Stomach (tissue), 4 donors: ENCODE data around the gene CACUL1.

Experiments
- POLR2A ChIP-seq, 4 donors: fragments of 450-650 bp; IDR thresholded peaks; one replicate each; pipeline ENCODE4 v1.6.1; 2016; ENCODE audit warnings: antibody characterized with exemption in 4 of 4, control low read depth in 2 of 4, mild to moderate bottlenecking in 1 of 4, moderate library complexity in 1 of 4
- POLR2AphosphoS5 ChIP-seq, 3 donors: sonication (generic); formaldehyde crosslinking; IDR thresholded peaks; one replicate each; pipeline ENCODE4 v1.6.1; 2016; ENCODE audit warnings: antibody characterized with exemption in 3 of 3
- TF ChIP-seq, protein P1 (sequence below), 7 experiments: fragments of 450-650 bp in 4 of 7; fragments of 200-600 bp in 3 of 7; sonication (generic) in 3 of 7; IDR thresholded peaks; one replicate each; pipeline ENCODE4 v1.5.1; 2016 to 2019; ENCODE audit warnings: antibody characterized with exemption in 7 of 7, control low read depth in 2 of 7, mild to moderate bottlenecking in 1 of 7

DNA sequence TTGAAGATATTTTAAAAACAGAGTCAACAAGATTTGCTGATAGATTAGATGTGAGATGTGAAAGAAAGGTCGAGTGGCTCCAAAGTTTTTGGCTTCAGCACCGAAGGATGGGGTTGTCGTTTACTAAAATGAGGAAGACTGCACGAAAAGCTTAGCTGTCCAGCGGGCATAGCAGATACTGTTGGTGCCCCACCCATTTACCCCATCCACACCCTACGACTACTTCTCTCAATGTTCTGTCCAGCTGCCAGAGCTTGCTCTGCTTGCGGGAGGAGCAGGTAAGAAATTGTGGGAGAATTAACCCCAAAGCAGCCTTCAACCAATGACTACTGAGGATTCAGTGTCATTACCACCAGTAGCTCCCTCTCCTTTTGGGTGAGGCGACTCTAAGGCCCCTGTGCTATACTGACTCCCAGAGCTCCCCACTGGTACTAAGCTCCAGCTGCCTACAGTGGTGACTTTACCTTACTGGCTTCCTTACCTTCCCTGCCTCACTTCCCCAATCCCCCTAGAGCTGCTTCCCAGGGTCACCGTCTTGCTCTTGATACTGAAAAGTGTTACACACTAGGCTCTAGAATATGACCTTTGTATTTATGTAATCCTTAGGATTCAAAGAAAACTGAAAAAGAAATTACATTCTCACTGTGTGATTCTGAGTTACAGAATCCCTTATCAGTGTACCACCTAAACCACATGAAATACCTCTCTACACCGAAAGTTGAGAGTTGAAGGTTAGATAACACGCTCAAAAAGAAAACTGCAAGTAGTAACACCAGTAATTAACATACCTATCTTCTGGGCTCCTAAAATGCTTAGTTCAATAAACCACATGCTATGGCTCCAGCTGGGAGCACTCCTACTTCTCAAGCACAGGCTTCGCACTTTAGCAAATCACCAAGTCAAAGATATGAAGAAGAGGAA lies 22.3 kb downstream of the CACUL1 start:
- TF ChIP-seq, protein P1, sequence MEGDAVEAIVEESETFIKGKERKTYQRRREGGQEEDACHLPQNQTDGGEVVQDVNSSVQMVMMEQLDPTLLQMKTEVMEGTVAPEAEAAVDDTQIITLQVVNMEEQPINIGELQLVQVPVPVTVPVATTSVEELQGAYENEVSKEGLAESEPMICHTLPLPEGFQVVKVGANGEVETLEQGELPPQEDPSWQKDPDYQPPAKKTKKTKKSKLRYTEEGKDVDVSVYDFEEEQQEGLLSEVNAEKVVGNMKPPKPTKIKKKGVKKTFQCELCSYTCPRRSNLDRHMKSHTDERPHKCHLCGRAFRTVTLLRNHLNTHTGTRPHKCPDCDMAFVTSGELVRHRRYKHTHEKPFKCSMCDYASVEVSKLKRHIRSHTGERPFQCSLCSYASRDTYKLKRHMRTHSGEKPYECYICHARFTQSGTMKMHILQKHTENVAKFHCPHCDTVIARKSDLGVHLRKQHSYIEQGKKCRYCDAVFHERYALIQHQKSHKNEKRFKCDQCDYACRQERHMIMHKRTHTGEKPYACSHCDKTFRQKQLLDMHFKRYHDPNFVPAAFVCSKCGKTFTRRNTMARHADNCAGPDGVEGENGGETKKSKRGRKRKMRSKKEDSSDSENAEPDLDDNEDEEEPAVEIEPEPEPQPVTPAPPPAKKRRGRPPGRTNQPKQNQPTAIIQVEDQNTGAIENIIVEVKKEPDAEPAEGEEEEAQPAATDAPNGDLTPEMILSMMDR (IDR thresholded peaks at IDR 0.05): no peak
- no peak for TF ChIP-seq POLR2A (IDR thresholded peaks at IDR 0.05)
- no peak for TF ChIP-seq POLR2AphosphoS5 (IDR thresholded peaks at IDR 0.05)
